ENCODE data around the gene STARD10. TPM values are rescaled to one million over a fixed set of nuclear protein-coding genes. Genes with fewer than 3 reads are reported as not detected.

The STARD10 gene
- total RNA-seq, 1 donor from 2014 or later: 68.8 TPM

DNA sequence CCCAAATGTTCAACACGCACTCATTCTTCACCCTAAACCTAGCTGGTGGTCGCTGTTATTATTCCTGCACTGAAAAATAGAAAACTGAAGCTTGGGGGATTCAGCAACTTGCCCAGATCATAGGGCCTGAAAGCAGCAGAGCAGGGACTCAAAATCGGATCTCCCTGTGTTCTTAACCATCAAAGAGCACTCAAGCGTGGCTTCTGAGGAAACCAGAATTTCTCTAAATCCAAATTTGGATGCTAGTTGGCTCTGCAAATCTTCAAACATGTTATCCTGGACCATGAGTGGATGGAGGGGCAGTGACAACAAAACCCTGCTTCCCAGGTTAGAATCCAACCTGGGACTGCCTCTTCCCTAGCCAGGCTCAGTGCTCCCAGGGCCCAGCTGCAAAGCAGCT is 30.0 kb downstream of the STARD10 start:
- no peak for ATAC-seq

DNA sequence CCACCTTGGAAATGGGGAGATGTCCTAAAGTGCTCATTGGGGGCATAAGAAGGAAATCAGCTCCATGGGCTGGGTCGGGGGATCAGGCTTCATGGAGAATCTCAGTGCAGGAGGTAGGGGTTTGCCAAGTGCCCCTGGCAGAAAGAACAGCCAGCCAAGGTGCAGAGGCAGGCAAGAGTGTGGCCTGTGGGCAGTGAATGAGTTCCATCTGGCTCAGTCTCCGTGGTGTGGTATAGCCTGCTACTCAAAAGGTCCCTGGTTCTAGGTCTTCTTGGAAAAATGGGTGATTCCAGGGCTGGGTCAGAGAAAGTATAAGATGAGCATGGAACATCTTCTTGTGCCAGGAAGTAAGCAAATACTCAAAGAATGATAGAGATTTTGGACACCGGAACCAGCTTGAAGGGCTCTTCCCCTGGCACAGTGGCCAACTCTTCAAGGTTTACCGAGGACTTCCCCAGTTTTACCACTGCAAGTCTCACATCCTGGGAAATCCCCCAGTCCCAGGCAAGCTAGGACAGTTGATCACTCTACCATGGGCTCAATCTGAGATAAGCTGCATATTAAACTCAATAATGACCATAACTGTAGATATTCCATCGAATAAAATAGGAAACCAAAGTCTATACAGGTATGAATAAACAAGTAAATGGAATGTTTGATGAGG is 31.1 kb downstream of the STARD10 start:
- ATAC-seq: no peak

DNA sequence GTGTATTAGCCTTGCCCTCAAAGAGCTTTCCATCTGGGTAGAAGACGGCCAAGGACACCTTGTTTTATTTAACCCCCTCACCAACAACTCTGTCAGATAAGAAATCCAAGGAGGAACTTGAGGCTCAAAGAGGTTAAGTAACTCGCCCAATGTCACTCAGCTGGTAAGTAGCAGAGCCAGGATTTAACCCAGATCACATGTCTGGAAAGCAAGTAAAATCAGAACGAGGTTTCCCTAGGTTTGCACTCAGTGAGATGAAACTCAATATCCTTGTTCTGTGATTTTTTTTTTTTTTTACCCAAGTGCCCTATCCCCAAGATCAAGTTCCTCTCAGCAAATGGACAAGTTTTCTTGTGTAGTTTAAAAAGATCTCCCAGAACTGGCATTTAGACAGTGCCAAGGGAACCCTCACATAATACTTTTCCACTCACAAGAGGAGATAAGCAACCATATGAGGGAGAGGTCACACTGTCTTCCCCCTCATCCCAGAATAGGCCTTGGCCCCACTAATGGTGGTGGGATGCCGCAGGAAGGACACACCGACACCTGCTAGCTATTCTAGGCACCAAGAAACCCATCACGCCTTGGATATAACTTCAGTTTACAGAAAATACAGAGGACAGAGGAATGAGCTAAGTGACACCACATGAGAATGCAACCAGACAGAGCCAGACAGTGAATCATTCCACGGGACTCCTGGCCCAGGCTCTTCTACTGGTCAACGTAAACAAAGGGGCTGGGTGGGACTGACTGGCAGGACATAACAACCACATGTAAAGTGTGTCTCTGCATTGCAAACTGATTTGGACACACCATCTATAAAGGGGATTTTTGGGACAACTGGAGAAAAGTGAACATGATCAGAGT is 33.1 kb downstream of the STARD10 start:
- ATAC-seq: no peak

DNA sequence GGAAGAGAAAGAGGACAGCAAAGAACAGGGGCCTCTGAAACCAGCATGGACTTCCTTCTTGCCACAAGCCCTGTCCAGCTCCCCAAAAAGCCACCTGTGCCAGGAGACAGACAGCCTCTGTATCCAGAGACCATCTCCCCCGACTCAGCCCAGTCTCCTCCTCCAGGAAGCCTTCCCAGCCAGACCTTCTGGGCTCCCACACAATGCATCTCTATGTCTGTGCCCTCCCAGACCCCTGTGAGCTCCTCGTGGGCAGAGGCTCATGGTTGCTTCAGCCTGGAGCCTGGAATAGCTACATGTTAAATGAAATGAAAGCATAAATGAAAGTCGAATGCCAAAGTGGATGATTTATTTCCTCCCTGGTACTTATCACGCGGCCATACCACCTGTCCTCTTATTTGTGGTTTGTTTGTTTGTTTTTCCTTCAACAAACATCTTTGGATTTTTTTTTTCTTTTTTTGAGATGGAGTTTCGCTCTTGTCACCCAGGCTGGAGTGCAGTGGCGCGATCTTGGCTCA is 34.3 kb downstream of the STARD10 start:
- no peak for ATAC-seq

DNA sequence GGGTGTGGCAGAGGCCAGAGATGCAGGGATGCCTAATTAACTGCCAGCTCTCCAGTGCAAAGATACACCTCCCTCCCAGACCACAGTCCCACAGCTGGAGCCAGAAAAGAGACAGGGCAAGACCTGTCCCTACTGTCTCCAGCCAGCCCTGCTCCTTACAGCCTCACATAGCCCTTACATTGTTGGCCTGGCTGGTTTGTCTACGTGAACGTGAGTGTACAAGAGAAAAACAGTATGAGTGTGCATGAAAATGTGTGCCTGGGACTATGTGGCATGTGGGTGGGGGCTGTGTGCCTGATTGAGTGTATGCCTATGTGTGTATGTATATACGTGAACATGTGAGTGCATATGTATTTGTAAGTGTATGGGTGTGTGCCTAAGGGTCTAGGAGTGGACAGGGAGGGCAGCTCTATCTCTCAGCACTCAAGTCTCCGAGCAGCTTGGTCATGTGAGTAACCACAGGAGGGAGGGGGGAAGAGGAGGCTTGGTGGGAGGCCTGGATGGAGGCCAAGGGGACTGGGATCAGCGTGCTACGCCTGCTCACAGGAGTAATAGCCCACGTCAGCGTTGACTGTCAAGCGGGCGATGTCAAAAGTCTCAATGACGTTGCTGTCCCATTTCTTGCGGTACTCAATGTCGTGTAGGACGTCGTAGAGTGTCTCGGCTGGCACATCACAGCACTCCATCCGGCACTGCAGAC is 35.0 kb downstream of the STARD10 start:
- ATAC-seq: no peak

DNA sequence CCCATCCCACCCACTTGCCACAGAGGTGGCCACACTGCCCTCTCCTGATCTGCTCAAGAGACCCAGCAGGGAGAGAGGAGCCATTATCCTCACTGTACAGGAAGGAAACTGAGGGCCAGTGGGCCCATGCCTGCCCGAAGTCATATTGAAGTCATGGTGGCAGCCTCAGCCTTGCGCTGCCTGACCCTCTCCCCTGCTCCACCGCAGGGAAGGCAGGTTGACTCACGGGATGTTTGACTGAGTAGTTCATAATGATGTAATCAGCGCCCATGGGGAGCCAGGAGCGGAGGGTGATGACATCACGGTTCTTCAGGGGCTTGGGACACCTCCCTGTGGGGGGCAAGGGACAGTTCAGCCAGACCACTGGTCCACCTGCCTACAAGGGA is 35.5 kb downstream of the STARD10 start:
- ATAC-seq: no peak

- no peak for ATAC-seq
These were observed 38.0 kb downstream of the STARD10 start for GRCh38 chr11:72755713-72756285.

DNA sequence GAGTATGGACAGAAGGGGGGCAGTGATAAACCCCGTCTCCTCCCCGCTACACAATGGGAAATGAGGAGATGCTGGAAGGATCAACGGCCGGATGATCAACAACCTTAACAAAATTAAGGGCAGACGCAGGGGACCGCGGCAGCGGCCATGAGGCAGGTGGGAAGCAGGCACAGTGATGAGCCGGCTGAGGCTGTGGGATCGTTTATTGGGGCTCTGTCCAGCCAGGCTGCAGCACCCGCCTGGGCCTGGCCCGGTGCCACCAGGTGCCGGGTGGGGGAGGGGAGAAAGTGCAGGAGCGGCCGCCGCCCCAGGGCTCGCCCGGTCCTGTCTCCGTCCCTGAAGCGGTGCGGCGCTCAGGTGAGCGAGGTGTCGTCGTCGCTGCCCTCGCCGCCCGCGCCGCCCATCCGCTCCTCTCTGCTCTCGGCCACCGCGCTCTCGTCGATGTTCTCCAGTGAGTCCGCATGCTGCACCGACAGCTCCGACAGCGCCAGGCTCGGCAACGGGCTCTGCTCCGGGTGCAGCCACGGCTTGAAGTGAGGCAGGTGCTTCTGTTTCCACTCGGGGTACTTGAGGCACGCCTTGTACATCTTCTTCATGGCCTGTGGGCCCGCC is 39.2 kb downstream of the STARD10 start:
- no peak for ATAC-seq

GRCh38 chr11:72754149-72754543 is 39.7 kb downstream of the STARD10 start:
- no peak for ATAC-seq

- ATAC-seq: no peak
These were observed 40.3 kb downstream of the STARD10 start for GRCh38 chr11:72753341-72754148.

DNA sequence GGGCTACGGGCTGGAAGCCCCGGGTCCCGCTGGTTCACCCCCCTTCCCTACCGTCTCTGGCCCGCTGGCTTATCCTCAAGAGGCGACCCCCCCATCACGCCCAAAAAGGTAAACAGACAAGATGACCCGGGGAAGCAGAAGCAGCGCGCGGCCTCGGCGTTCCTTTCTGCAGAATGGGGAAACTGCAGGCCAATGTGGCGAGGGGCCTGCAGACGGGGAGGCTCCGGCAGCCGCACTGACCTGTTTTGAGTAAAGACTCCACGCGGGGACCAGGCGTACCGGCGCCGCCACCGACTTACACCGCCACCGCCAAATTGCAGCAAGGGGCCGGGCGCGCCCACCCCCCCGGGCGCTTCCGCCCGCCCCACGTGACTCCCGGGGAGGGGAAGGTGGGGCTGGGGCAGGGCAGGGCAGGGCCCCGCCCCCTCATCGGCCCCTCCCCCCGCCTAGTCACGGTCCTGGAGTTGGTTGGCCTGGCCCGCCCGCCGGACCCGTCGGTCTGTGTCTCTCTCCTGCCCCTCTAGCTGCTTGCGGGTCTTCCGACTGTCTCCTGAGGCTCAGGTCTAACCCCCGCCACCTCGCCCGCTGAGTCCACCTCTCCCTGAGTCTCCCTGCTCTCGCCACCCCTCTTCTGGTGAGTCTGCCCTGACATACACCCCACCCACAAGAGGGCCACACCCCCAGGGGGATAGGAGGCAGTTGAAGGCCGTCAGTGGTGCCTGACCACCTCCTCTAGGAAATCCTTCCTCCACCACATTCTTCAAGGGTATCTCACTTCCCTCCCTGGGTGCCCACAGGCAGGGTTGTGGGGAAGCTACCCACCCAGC is 41.5 kb downstream of the STARD10 start, which contains the start of gene ARAP1:
TSS of gene ARAP1 (minus strand) at position 321 of the 827 bp plus-strand sequence. CDS start 25,280 bp downstream, outside the sequence.
- peak; percentile 87 for ATAC-seq

- ATAC-seq: peak; percentile 7
These were observed 42.4 kb downstream of the STARD10 start for GRCh38 chr11:72751116-72752087.

DNA sequence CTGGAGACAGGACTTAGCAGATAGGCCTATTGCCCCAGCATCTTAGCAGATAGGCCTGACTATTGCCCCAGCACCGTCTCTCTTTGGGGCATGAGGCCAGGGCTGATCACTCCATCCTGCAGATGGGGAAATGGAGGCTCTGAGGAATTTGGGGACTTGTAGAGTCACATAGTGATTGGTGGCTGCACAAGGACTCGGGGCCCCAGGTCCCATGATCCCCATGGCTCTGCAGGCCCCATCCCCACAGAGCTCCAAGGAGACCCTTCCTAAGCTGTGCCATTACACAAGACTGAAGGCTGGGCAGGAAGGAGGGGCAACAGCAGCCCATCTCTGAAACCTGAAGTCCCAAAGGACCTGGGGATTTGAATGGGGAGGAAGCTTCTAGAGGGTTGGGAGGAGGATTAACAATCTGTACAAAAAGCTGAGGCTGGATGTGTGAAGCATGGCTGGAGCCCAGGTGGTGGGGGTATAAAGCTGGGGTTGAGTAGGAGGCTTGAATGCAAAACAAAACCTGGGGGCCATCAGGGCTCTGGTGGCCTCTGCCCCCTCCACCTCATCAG is 43.2 kb downstream of the STARD10 start:
- no peak for ATAC-seq

GRCh38 chr11:72750086-72750485 is 43.8 kb downstream of the STARD10 start:
- ATAC-seq: no peak

DNA sequence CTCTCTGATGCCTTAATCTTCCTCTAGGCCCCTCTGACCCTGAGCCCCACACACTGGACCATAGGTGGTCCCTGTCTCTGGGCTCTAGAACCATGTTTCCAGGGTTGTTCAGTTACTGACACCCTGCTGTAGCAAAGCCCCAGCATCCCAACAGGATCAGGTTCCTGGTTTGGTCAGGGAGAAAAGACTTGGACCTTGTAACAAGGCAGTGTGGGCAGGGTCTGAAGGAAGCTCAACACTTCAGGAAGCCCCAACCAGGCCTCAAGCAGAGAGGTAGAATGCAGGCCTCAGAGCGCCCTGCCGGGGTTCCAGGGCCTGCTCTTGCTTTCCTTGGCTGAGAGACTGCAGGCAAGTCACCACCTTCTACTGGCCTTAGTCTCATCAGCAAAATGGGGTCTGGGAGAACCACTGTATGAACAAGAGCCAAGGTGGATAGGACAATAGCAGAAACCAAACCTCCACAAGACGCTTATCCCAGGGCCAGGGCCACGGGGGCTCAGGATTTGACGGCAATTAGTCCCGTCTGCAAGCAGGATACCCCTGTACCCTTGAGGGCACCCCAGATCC is 46.5 kb downstream of the STARD10 start:
- ATAC-seq: no peak

GRCh38 chr11:72746821-72747220 is 47.0 kb downstream of the STARD10 start:
- ATAC-seq: no peak

GRCh38 chr11:72745925-72746550 is 47.8 kb downstream of the STARD10 start:
- ATAC-seq: no peak

DNA sequence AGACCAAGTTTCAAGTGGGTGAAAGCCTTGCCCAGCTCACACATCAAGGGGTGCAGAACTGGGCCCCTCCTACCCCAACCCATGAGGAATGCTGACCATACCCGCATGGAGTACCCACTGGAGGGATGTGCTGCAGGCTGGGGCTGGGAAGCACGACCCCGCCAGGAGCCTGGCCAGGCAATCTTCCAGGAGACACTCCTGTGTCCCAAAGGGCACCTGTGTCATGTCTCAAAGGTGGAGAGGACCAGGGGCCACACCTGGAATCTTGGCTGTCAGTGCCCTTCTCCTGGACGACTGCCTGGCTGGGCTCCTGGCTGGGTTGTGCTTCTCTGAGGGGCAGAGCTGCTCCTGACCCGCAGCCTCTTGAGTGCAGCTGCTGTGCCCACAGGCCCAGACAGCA is 48.3 kb downstream of the STARD10 start:
- no peak for ATAC-seq
